Ectodermal cell (in vitro differentiated cells): Measurements from ENCODE around the gene SARNP.
"Not testable (repeated sequence)": the region's sequence is repeated elsewhere in the genome, so short reads cannot be mapped to it uniquely, and the experiment has no call there.

Source experiments
- H3K27ac ChIP-seq: 2 replicates; pipeline ENCODE4 v1.7.0; 2013; ENCODE audit warnings: mild to moderate bottlenecking, low read depth, low read length; ENCODE audit not compliant: insufficient read depth, poor library complexity, severe bottlenecking
- H3K27me3 ChIP-seq: 2 replicates; pipeline ENCODE4 v1.7.0; 2013; ENCODE audit warnings: mild to moderate bottlenecking, low read length; ENCODE audit not compliant: insufficient read depth, control insufficient read depth, poor library complexity, severe bottlenecking
- H3K36me3 ChIP-seq: one replicate; pipeline ENCODE4 v1.7.0; 2013; ENCODE audit warnings: low read length; ENCODE audit not compliant: control insufficient read depth, insufficient read depth
- H3K4me1 ChIP-seq: one replicate; pipeline ENCODE4 v1.7.0; 2013; ENCODE audit warnings: low read length; ENCODE audit not compliant: control insufficient read depth, insufficient read depth
- H3K4me3 ChIP-seq: 2 replicates; pipeline ENCODE4 v1.7.0; 2013; ENCODE audit warnings: low read depth, low read length, control low read depth; ENCODE audit not compliant: insufficient read depth
- H3K9me3 ChIP-seq: 2 replicates; pipeline ENCODE4 v1.7.0; 2013; ENCODE audit warnings: mild to moderate bottlenecking, low read length, moderate library complexity; ENCODE audit not compliant: control insufficient read depth
- WGBS, 2 experiments: methylation state at CpG; one replicate each; pipeline ENCODE4 v1.1.7; 2013; ENCODE audit warnings: missing lambda C conversion rate in 2 of 2; 5-methylcytosine and 5-hydroxymethylcytosine counted together

The SARNP gene

GRCh38 chr12:55839345-55840140, 22.0 kb upstream of the SARNP start:
- Histone ChIP-seq H3K27ac (no peak overlapping the region), H3K9me3 (no peaks in the 10 kb centered on the region), H3K27me3 (no peaks in the 10 kb centered on the region), H3K36me3 (no peaks in the 10 kb centered on the region), H3K4me3 (no peak overlapping the region), H3K4me1 (peaks cover 4% of the 10 kb centered on the region)
- WGBS, 2 experiments: 90% methylated on average over 11 of the region's 11 CpGs

GRCh38 chr12:55838361-55838760, 20.8 kb upstream of the SARNP start:
- Histone ChIP-seq H3K36me3 (no peaks in the 10 kb centered on the region), H3K27ac (no peak overlapping the region), H3K9me3 (no peaks in the 10 kb centered on the region), H3K4me1 (peaks cover 4% of the 10 kb centered on the region), H3K27me3 (no peaks in the 10 kb centered on the region), H3K4me3 (no peak overlapping the region)
- WGBS, 2 experiments: 93 to 97% methylated on average over 3 of the region's 3 CpGs

- H3K9me3 ChIP-seq, H3K36me3 ChIP-seq, H3K4me3 ChIP-seq, H3K27me3 ChIP-seq, H3K27ac ChIP-seq, H3K4me1 ChIP-seq: not testable (repeated sequence)
- 78 to 95% methylated on average over 5 to 6 of the region's 6 CpGs for WGBS, 2 experiments
These were observed 16.9 kb upstream of the SARNP start for GRCh38 chr12:55834400-55834799.

GRCh38 chr12:55833056-55833455, 15.5 kb upstream of the SARNP start:
- Histone ChIP-seq H3K4me1 (peaks cover 11% of the 10 kb centered on the region), H3K4me3 (no peak overlapping the region), H3K36me3 (peaks cover 2% of the 10 kb centered on the region), H3K9me3 (no peaks in the 10 kb centered on the region), H3K27me3 (no peaks in the 10 kb centered on the region), H3K27ac (no peak overlapping the region)
- 92 to 95% methylated on average over 10 of the region's 10 CpGs for WGBS, 2 experiments

GRCh38 chr12:55831447-55831815, 13.9 kb upstream of the SARNP start:
- Histone ChIP-seq H3K27ac (no peak overlapping the region), H3K4me1 (peaks cover 12% of the 10 kb centered on the region), H3K36me3 (peaks cover 5% of the 10 kb centered on the region), H3K4me3 (peak overlapping the region; percentile 88), H3K27me3 (no peaks in the 10 kb centered on the region), H3K9me3 (no peaks in the 10 kb centered on the region)
- 17% methylated on average over 1 of the region's 1 CpG; no CpG with 5 or more reads in 1 of the 2 experiments for WGBS, 2 experiments

- WGBS, 2 experiments: 2 to 3% methylated on average over 23 of the region's 23 CpGs
- H3K4me1 ChIP-seq: peaks cover 12% of the 10 kb centered on the region
- peaks cover 5% of the 10 kb centered on the region for H3K36me3 ChIP-seq
- H3K4me3 ChIP-seq: peak overlapping the region; percentile 88
- peak overlapping the region; percentile 94 for H3K27ac ChIP-seq
- no peaks in the 10 kb centered on the region for H3K27me3 ChIP-seq
- H3K9me3 ChIP-seq: no peaks in the 10 kb centered on the region
These were observed 13.3 kb upstream of the SARNP start for GRCh38 chr12:55830601-55831446.

GRCh38 chr12:55829967-55830600, 12.6 kb upstream of the SARNP start:
- peak overlapping the region; percentile 94 for H3K27ac ChIP-seq
- H3K9me3 ChIP-seq: no peaks in the 10 kb centered on the region
- no peaks in the 10 kb centered on the region for H3K27me3 ChIP-seq
- peaks cover 12% of the 10 kb centered on the region for H3K4me1 ChIP-seq
- H3K4me3 ChIP-seq: peak overlapping the region; percentile 88
- H3K36me3 ChIP-seq: peaks cover 5% of the 10 kb centered on the region
- WGBS, 2 experiments: 0% methylated on average over 37 of the region's 37 CpGs

GRCh38 chr12:55828357-55828756, 10.8 kb upstream of the SARNP start:
- no peak overlapping the region for H3K27ac ChIP-seq

GRCh38 chr12:55827806-55828205, 10.3 kb upstream of the SARNP start:
- H3K36me3 ChIP-seq: peaks cover 9% of the 10 kb centered on the region
- 94 to 96% methylated on average over 15 of the region's 15 CpGs for WGBS, 2 experiments
- no peaks in the 10 kb centered on the region for H3K9me3 ChIP-seq
- H3K27ac ChIP-seq: no peak overlapping the region
- H3K4me1 ChIP-seq: peaks cover 12% of the 10 kb centered on the region
- no peaks in the 10 kb centered on the region for H3K27me3 ChIP-seq
- H3K4me3 ChIP-seq: no peak overlapping the region

More at GRCh38 chr12:55828357-55828756, 10.8 kb upstream of the SARNP start:
- H3K4me1 ChIP-seq: peaks cover 12% of the 10 kb centered on the region
- H3K9me3 ChIP-seq: no peaks in the 10 kb centered on the region
- no peaks in the 10 kb centered on the region for H3K27me3 ChIP-seq
- H3K36me3 ChIP-seq: peaks cover 5% of the 10 kb centered on the region
- WGBS, 2 experiments: 93 to 94% methylated on average over 5 of the region's 5 CpGs
- peak overlapping the region; percentile 88 for H3K4me3 ChIP-seq

GRCh38 chr12:55824726-55825125, 7.2 kb upstream of the SARNP start:
- Histone ChIP-seq H3K27ac (no peak overlapping the region), H3K9me3 (no peaks in the 10 kb centered on the region), H3K4me3 (no peak overlapping the region), H3K27me3 (no peaks in the 10 kb centered on the region), H3K4me1 (peaks cover 9% of the 10 kb centered on the region), H3K36me3 (peaks cover 30% of the 10 kb centered on the region)
- WGBS, 2 experiments: 89 to 92% methylated on average over 5 of the region's 5 CpGs
